HG02623 (cell line): ENCODE measurements around the gene CYTIP.
"Not testable (repeated sequence)": the region's sequence is repeated elsewhere in the genome, so short reads cannot be mapped to it uniquely, and the experiment has no call there.

Experiments used
- ATAC-seq: cut with Tn5 transposase; IDR thresholded peaks from one replicate; pipeline ENCODE4 v1.9.1; 2021; ENCODE audit warnings: moderate library complexity; ENCODE audit not compliant: unreplicated experiment

The CYTIP gene

GRCh38 chr2:157427003-157427921 is 16.6 kb downstream of the CYTIP start:
- no peak for ATAC-seq

GRCh38 chr2:157426477-157426994 is 17.4 kb downstream of the CYTIP start:
- ATAC-seq = no peak

- ATAC-seq = no peak
These were observed 19.5 kb downstream of the CYTIP start for GRCh38 chr2:157424374-157424773.

GRCh38 chr2:157421964-157422363 is 21.9 kb downstream of the CYTIP start:
- no peak for ATAC-seq

GRCh38 chr2:157421331-157421944 is 22.5 kb downstream of the CYTIP start:
- no peak for ATAC-seq

GRCh38 chr2:157420771-157421323 is 23.0 kb downstream of the CYTIP start:
- peak; percentile 60 for ATAC-seq

GRCh38 chr2:157419031-157419575 is 24.8 kb downstream of the CYTIP start:
- ATAC-seq = no peak

GRCh38 chr2:157418239-157418641 is 25.6 kb downstream of the CYTIP start:
- ATAC-seq = no peak

- no peak for ATAC-seq
These were observed 28.2 kb downstream of the CYTIP start for GRCh38 chr2:157415591-157416101.

- ATAC-seq = peak; percentile 18
These were observed 29.8 kb downstream of the CYTIP start for GRCh38 chr2:157414050-157414449.

- ATAC-seq = peak; percentile 87
These were observed 30.4 kb downstream of the CYTIP start for GRCh38 chr2:157413326-157414035.

- no peak for ATAC-seq
These were observed 32.1 kb downstream of the CYTIP start for GRCh38 chr2:157411624-157412336.

GRCh38 chr2:157405398-157405797 is 38.5 kb downstream of the CYTIP start:
- not testable (repeated sequence) for ATAC-seq

- peak; percentile 97 for ATAC-seq
These were observed 39.5 kb downstream of the CYTIP start for GRCh38 chr2:157404363-157404762.

- not testable (repeated sequence) for ATAC-seq
These were observed 40.9 kb downstream of the CYTIP start for GRCh38 chr2:157402801-157403485.

GRCh38 chr2:157395811-157396210 is 48.1 kb downstream of the CYTIP start:
- no peak for ATAC-seq

- no peak for ATAC-seq
These were observed 49.0 kb downstream of the CYTIP start for GRCh38 chr2:157394928-157395327.

GRCh38 chr2:157393348-157393747 is 50.5 kb downstream of the CYTIP start:
- ATAC-seq = no peak

- ATAC-seq = no peak
These were observed 55.1 kb downstream of the CYTIP start for GRCh38 chr2:157388827-157389226.
